Neural cell (in vitro differentiated cells): ENCODE measurements around the gene LRRC73. TPM values are rescaled to one million over a fixed set of nuclear protein-coding genes. Genes with fewer than 3 reads are reported as not detected.

Experiments
- H2AFZ ChIP-seq: fragments of 200-600, 300-800 bp; sonication (generic), shearing (Covaris generic); 2 replicates; pipeline ENCODE4 v1.6.0; 2014; ENCODE audit warnings: low read depth, mild to moderate bottlenecking, antibody characterized with exemption, low read length, moderate library complexity
- H3F3A ChIP-seq: fragments of 200-600 bp; shearing (Covaris generic); 2 replicates; pipeline ENCODE4 v1.6.1; 2016; ENCODE audit warnings: mild to moderate bottlenecking, moderate library complexity, mixed read lengths, antibody characterized with exemption, low read length; ENCODE audit not compliant: insufficient read depth, poor library complexity, severe bottlenecking
- H3K27ac ChIP-seq: fragments of 200-600, 300-800 bp; sonication (generic), shearing (Covaris generic); 2 replicates; pipeline ENCODE4 v1.5.1; 2014; ENCODE audit warnings: mild to moderate bottlenecking, low read length, moderate library complexity
- H3K27me3 ChIP-seq: fragments of 300-800, 200-600 bp; sonication (generic), shearing (Covaris generic); 2 replicates; pipeline ENCODE4 v1.6.0; 2014; ENCODE audit warnings: mild to moderate bottlenecking, low read depth, low read length, moderate library complexity; ENCODE audit not compliant: insufficient read depth
- H3K36me3 ChIP-seq: fragments of 300-800, 200-600 bp; sonication (generic), shearing (Covaris generic); 2 replicates; pipeline ENCODE4 v1.5.1; 2014; ENCODE audit warnings: mild to moderate bottlenecking, antibody characterized with exemption, low read length, moderate library complexity; ENCODE audit not compliant: insufficient read depth
- H3K4me2 ChIP-seq: fragments of 300-800, 200-600 bp; sonication (generic), shearing (Covaris generic); 2 replicates; pipeline ENCODE4 v1.6.0; 2014; ENCODE audit warnings: mild to moderate bottlenecking, low read length
- H3K4me3 ChIP-seq: fragments of 300-800, 200-600 bp; sonication (generic), shearing (Covaris generic); 2 replicates; pipeline ENCODE4 v1.5.1; 2014; ENCODE audit warnings: mild to moderate bottlenecking, low read length, moderate library complexity
- H3K79me2 ChIP-seq: fragments of 200-600 bp; shearing (Covaris generic); replicated peaks from 2 replicates; pipeline ENCODE4 v1.6.0; 2014; ENCODE audit warnings: mild to moderate bottlenecking, low read length, moderate library complexity; ENCODE audit not compliant: insufficient read depth
- H3K9ac ChIP-seq: fragments of 300-800, 200-600 bp; sonication (generic), shearing (Covaris generic); 2 replicates; pipeline ENCODE4 v1.6.1; 2016; ENCODE audit warnings: mild to moderate bottlenecking, low read length, mixed read lengths
- H3K9me2 ChIP-seq: fragments of 200-600 bp; shearing (Covaris generic); 2 replicates; pipeline ENCODE4 v1.6.1; 2016; ENCODE audit warnings: mild to moderate bottlenecking, low read length, mixed read lengths; ENCODE audit not compliant: insufficient read depth
- H3K9me3 ChIP-seq: fragments of 200-600, 300-800 bp; sonication (generic), shearing (Covaris generic); 2 replicates; pipeline ENCODE4 v1.6.1; 2016; ENCODE audit warnings: mild to moderate bottlenecking, mixed run types, low read length, moderate library complexity, mixed read lengths
- H4K20me1 ChIP-seq: fragments of 200-600 bp; shearing (Covaris generic); 2 replicates; pipeline ENCODE4 v1.6.1; 2016; ENCODE audit warnings: mild to moderate bottlenecking, mixed run types; ENCODE audit not compliant: insufficient read depth
- EP300 ChIP-seq: fragments of 450-650 bp; conservative IDR thresholded peaks from 2 replicates; pipeline ENCODE4 v1.6.1; 2014; ENCODE audit warnings: antibody characterized with exemption, mild to moderate bottlenecking, moderate library complexity; ENCODE audit not compliant: poor library complexity, severe bottlenecking
- EZH2 ChIP-seq: fragments of 200-600, 300-800 bp; shearing (Covaris generic), sonication (generic); IDR thresholded peaks from 2 replicates; pipeline ENCODE4 v1.6.1; 2014; ENCODE audit warnings: antibody characterized with exemption, low read length, borderline replicate concordance, mild to moderate bottlenecking; ENCODE audit not compliant: insufficient read depth, poor library complexity, severe bottlenecking
- MXI1 ChIP-seq: fragments of 450-650 bp; conservative IDR thresholded peaks from 2 replicates; pipeline ENCODE4 v1.6.1; 2014; ENCODE audit warnings: antibody characterized with exemption, mild to moderate bottlenecking; ENCODE audit not compliant: poor library complexity, severe bottlenecking
- POLR2AphosphoS5 ChIP-seq: IDR thresholded peaks from 2 replicates; pipeline ENCODE4 v1.6.1; 2012
- RAD21 ChIP-seq: fragments of 450-650 bp; conservative IDR thresholded peaks from 2 replicates; pipeline ENCODE4 v1.6.1; 2014; ENCODE audit warnings: antibody characterized with exemption, mild to moderate bottlenecking, moderate library complexity
- SMC3 ChIP-seq: fragments of 450-650 bp; conservative IDR thresholded peaks from 2 replicates; pipeline ENCODE4 v1.6.1; 2014; ENCODE audit warnings: antibody characterized with exemption, mild to moderate bottlenecking, moderate library complexity; ENCODE audit not compliant: poor library complexity
- TAF1 ChIP-seq: IDR thresholded peaks from 2 replicates; pipeline ENCODE4 v1.6.1; 2012; ENCODE audit warnings: low read depth
- polyA plus RNA-seq: library from polyadenylated mRNA; depleted of rRNA; stranded (reverse); fragments of >200 nt; gene quantifications from 2 replicates; pipeline ENCODE4 v1.2.3, GENCODE V29; 2014
- TF ChIP-seq, protein P1 (sequence below): IDR thresholded peaks from 2 replicates; pipeline ENCODE4 v1.6.1; 2012; ENCODE audit warnings: borderline replicate concordance
- TF ChIP-seq, protein P2 (sequence below): fragments of 450-650 bp; IDR thresholded peaks from 2 replicates; pipeline ENCODE4 v1.5.1; 2014; ENCODE audit warnings: antibody characterized with exemption, mild to moderate bottlenecking, moderate library complexity; ENCODE audit not compliant: poor library complexity, severe bottlenecking

The LRRC73 gene
- polyA plus RNA-seq, 1 donor from 2014 or later, result 4.7 TPM

DNA sequence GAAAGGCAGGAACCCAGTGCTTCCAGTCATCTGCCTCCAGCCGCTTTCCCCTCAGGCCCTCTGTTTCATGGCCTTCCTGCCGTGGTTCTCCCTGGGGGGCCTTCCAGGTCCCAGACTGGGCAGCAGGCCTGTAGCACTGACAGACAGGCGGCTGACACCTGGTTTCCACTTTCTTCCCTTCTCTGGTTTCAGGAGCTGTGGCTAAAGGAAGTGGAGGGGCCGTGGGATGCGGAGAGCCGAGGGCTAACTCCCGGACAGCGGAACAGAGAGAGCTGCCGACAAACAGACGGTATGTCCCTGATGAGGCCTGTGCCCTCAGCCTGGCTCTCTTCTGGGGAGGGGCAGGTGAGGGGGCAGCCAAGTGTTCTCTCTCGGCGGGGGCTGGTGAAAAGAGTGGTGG lies 12.5 kb downstream of the LRRC73 start:
- H3K36me3 ChIP-seq, result no peaks in the 10 kb centered on the region

GRCh38 chr6:43497129-43497396 lies 13.1 kb downstream of the LRRC73 start:
- H3K9me3 ChIP-seq, result no peaks in the 10 kb centered on the region
- H3F3A ChIP-seq, result no peaks in the 10 kb centered on the region
- H3K79me2 ChIP-seq, result no peaks in the 10 kb centered on the region
- H3K27me3 ChIP-seq, result no peaks in the 10 kb centered on the region
- H3K9me2 ChIP-seq, result no peaks in the 10 kb centered on the region
- no peaks in the 10 kb centered on the region for H4K20me1 ChIP-seq
- H3K4me3 ChIP-seq, result no peak overlapping the region
- H3K36me3 ChIP-seq, result no peaks in the 10 kb centered on the region
- H3K4me2 ChIP-seq, result no peak overlapping the region
- H3K27ac ChIP-seq, result no peak overlapping the region
- H3K9ac ChIP-seq, result no peak overlapping the region
- no peak for TF ChIP-seq MXI1
- TF ChIP-seq EP300, result no peak
- TF ChIP-seq, protein P1, sequence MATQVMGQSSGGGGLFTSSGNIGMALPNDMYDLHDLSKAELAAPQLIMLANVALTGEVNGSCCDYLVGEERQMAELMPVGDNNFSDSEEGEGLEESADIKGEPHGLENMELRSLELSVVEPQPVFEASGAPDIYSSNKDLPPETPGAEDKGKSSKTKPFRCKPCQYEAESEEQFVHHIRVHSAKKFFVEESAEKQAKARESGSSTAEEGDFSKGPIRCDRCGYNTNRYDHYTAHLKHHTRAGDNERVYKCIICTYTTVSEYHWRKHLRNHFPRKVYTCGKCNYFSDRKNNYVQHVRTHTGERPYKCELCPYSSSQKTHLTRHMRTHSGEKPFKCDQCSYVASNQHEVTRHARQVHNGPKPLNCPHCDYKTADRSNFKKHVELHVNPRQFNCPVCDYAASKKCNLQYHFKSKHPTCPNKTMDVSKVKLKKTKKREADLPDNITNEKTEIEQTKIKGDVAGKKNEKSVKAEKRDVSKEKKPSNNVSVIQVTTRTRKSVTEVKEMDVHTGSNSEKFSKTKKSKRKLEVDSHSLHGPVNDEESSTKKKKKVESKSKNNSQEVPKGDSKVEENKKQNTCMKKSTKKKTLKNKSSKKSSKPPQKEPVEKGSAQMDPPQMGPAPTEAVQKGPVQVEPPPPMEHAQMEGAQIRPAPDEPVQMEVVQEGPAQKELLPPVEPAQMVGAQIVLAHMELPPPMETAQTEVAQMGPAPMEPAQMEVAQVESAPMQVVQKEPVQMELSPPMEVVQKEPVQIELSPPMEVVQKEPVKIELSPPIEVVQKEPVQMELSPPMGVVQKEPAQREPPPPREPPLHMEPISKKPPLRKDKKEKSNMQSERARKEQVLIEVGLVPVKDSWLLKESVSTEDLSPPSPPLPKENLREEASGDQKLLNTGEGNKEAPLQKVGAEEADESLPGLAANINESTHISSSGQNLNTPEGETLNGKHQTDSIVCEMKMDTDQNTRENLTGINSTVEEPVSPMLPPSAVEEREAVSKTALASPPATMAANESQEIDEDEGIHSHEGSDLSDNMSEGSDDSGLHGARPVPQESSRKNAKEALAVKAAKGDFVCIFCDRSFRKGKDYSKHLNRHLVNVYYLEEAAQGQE, result no peak
- TF ChIP-seq, protein P2, sequence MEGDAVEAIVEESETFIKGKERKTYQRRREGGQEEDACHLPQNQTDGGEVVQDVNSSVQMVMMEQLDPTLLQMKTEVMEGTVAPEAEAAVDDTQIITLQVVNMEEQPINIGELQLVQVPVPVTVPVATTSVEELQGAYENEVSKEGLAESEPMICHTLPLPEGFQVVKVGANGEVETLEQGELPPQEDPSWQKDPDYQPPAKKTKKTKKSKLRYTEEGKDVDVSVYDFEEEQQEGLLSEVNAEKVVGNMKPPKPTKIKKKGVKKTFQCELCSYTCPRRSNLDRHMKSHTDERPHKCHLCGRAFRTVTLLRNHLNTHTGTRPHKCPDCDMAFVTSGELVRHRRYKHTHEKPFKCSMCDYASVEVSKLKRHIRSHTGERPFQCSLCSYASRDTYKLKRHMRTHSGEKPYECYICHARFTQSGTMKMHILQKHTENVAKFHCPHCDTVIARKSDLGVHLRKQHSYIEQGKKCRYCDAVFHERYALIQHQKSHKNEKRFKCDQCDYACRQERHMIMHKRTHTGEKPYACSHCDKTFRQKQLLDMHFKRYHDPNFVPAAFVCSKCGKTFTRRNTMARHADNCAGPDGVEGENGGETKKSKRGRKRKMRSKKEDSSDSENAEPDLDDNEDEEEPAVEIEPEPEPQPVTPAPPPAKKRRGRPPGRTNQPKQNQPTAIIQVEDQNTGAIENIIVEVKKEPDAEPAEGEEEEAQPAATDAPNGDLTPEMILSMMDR, result no peak
- no peak for TF ChIP-seq TAF1
- TF ChIP-seq SMC3, result no peak
- no peak for TF ChIP-seq EZH2
- TF ChIP-seq POLR2AphosphoS5, result no peak
- no peak for TF ChIP-seq RAD21
- no peak overlapping the region for H2AFZ ChIP-seq

More for the DNA sequence above, 12.5 kb downstream of the LRRC73 start:
- Histone ChIP-seq H2AFZ (no peak overlapping the region), H3F3A (no peaks in the 10 kb centered on the region), H3K9me2 (no peaks in the 10 kb centered on the region), H3K4me3 (no peak overlapping the region), H3K27me3 (no peaks in the 10 kb centered on the region), H3K27ac (no peak overlapping the region), H3K9me3 (no peaks in the 10 kb centered on the region), H4K20me1 (no peaks in the 10 kb centered on the region), H3K79me2 (no peaks in the 10 kb centered on the region), H3K4me2 (no peak overlapping the region), H3K9ac (no peak overlapping the region)
- TF ChIP-seq EP300 (no peak), RAD21 (no peak), EZH2 (no peak), MXI1 (no peak), SMC3 (no peak), TAF1 (no peak)
- TF ChIP-seq, protein P1, result no peak
- TF ChIP-seq, protein P2, result no peak
